HEK293 (cell line): ENCODE results near the gene DNAI1.
"Not testable (repeated sequence)": the region's sequence is repeated elsewhere in the genome, so short reads cannot be mapped to it uniquely, and the experiment has no call there.

Source experiments
- CTCF ChIA-PET: fragments of 350-600 bp; formaldehyde crosslinking; extraction: SDS; loops from one replicate; lab custom pipeline; 2021; ENCODE audit warnings: antibody characterized with exemption; lab: Yijun Ruan, JAX
- POLR2A ChIA-PET: fragments of 300-600 bp; formaldehyde crosslinking; extraction: SDS; loops from one replicate; lab custom pipeline; 2020; ENCODE audit warnings: antibody characterized with exemption, inconsistent platforms; lab: Yijun Ruan, JAX
- H3K27ac ChIP-seq: fragments of 200-500 bp; sonication (Bioruptor generic); 2 replicates; pipeline ENCODE4 v1.5.1; 2014; ENCODE audit warnings: low read depth, low read length, control low read depth, inconsistent platforms; ENCODE audit errors: extremely low read depth
- H3K36me3 ChIP-seq, 2 experiments: fragments of 200-500 bp in 1 of 2; sonication (Bioruptor generic) in 1 of 2; 1 replicate in 1 of 2; 2 replicates in 1 of 2; pipeline ENCODE4 v1.5.1; 2014 to 2017; ENCODE audit warnings: inconsistent platforms in 2 of 2, low read length in 2 of 2; ENCODE audit not compliant: control insufficient read depth in 2 of 2, insufficient read depth in 1 of 2
- H3K4me1 ChIP-seq: fragments of 200-500 bp; sonication (Bioruptor generic); 2 replicates; pipeline ENCODE4 v1.5.1; 2014; ENCODE audit warnings: mild to moderate bottlenecking, low read length, inconsistent platforms; ENCODE audit not compliant: control insufficient read depth, insufficient read depth
- H3K4me3 ChIP-seq: 2 replicates; pipeline ENCODE4 v1.5.1; 2011; ENCODE audit warnings: low read depth, mild to moderate bottlenecking, control low read depth, low read length, moderate library complexity
- H3K9me3 ChIP-seq: fragments of 200-500 bp; sonication (Bioruptor generic); 2 replicates; pipeline ENCODE4 v1.5.1; 2014; ENCODE audit warnings: low read depth, low read length, inconsistent platforms; ENCODE audit not compliant: control insufficient read depth, insufficient read depth
- BCL11A ChIP-seq: fragments of 450-650 bp; formaldehyde crosslinking; IDR thresholded peaks from 2 replicates; pipeline ENCODE4 v1.5.1; 2016; ENCODE audit warnings: low read depth, missing biosample characterization, missing genetic modification characterization
- SCRT2 ChIP-seq: fragments of 450-650 bp; formaldehyde crosslinking; IDR thresholded peaks from 2 replicates; pipeline ENCODE4 v1.5.1; 2016; ENCODE audit warnings: missing biosample characterization, missing genetic modification characterization
- TCF7L2 ChIP-seq: IDR thresholded peaks from 2 replicates; pipeline ENCODE4 v1.6.1; 2011; ENCODE audit warnings: low read depth, mild to moderate bottlenecking, inconsistent platforms, low read length, moderate library complexity, borderline replicate concordance
- ZBTB20 ChIP-seq: fragments of 450-650 bp; formaldehyde crosslinking; IDR thresholded peaks from 2 replicates; pipeline ENCODE4 v1.5.1; 2016; ENCODE audit warnings: missing biosample characterization, missing genetic modification characterization
- ZBTB8A ChIP-seq: fragments of 450-650 bp; formaldehyde crosslinking; IDR thresholded peaks from 2 replicates; pipeline ENCODE4 v1.5.1; 2016; ENCODE audit warnings: missing biosample characterization, missing genetic modification characterization
- ZNF146 ChIP-seq: fragments of 450-650 bp; formaldehyde crosslinking; IDR thresholded peaks from 2 replicates; pipeline ENCODE4 v1.5.1; 2016; ENCODE audit warnings: missing biosample characterization, missing genetic modification characterization
- ZNF174 ChIP-seq: fragments of 450-650 bp; formaldehyde crosslinking; IDR thresholded peaks from 2 replicates; pipeline ENCODE4 v1.5.0; 2017; ENCODE audit warnings: missing biosample characterization, mild to moderate bottlenecking, missing genetic modification characterization
- ZNF423 ChIP-seq: fragments of 450-650 bp; formaldehyde crosslinking; IDR thresholded peaks from 2 replicates; pipeline ENCODE4 v1.5.1; 2016; ENCODE audit warnings: missing biosample characterization, missing genetic modification characterization
- ZNF433 ChIP-seq: fragments of 450-650 bp; formaldehyde crosslinking; IDR thresholded peaks from 2 replicates; pipeline ENCODE4 v1.5.1; 2016; ENCODE audit warnings: missing biosample characterization, missing genetic modification characterization, low read depth
- ZNF530 ChIP-seq: fragments of 450-650 bp; formaldehyde crosslinking; IDR thresholded peaks from 2 replicates; pipeline ENCODE4 v1.5.1; 2016; ENCODE audit warnings: low read depth, missing biosample characterization, missing genetic modification characterization
- ZNF654 ChIP-seq: fragments of 450-650 bp; formaldehyde crosslinking; IDR thresholded peaks from 2 replicates; pipeline ENCODE4 v1.5.1; 2016; ENCODE audit warnings: low read depth, missing biosample characterization, missing genetic modification characterization
- ZNF843 ChIP-seq: fragments of 450-650 bp; formaldehyde crosslinking; IDR thresholded peaks from 2 replicates; pipeline ENCODE4 v1.5.1; 2016; ENCODE audit warnings: missing biosample characterization, missing genetic modification characterization
- TF ChIP-seq, protein P1 (sequence below): fragments of 450-650 bp; formaldehyde crosslinking; IDR thresholded peaks from 2 replicates; pipeline ENCODE4 v1.5.1; 2016; ENCODE audit warnings: missing biosample characterization, missing genetic modification characterization

DNAI1 gene

DNA sequence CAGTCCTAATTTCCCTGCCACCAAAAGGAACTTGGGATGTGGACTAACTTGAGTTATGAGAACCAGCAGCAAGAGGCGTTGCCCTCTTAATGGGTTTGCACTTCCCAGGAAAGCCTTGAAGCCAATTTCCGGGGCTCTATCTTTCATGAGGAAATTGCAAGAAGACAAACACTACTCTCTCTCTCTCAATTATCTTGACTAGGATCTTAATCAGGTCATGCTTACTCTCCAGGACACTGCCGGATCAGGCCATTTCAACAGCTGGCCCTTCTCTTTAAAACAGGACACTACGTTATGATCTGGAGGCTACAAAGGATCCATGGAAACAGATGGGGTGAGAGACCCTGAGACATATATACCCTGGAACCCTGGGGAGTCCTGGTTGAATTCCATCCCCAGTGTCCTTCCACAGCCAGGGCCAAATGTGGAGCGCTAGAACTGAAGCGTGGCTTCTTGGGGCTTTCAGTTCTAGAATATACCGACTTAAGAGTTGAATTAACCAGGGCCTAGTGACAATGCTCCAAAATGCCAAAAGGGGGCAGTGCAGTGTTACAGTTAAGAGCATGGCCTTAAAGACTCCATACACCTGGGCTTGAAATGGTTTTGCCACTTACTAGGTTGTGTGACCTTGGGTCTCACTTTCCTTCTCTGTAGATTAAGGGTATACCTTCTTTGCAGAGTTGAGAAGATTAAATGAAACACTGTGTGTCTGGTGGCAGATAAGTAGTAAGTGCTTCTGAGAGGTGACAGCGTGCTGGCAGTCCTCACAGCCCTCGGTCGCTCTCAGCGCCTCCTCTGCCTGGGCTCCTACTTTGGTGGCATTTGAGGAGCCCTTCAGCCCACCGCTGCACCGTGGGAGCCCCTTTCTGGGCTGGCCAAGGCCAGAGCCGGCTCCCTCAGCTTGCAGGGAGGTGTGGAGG, 21.3 kb upstream of the DNAI1 start:
- Histone ChIP-seq H3K9me3 (no peaks in the 10 kb centered on the region), H3K4me3 (no peak overlapping the region), H3K27ac (no peak overlapping the region), H3K36me3 (peaks cover 0 to 17% of the 10 kb centered on the region in 2 experiments; a peak in 2 of 3 replicates), H3K4me1 (no peaks in the 10 kb centered on the region)
- CTCF ChIA-PET = interaction anchor here (0.8 to 4.9 kb wide), 17 partner anchors 8 to 166 kb away, joined by 3 to 30 read pairs (median 7); no protein-coding TSS in a partner anchor
- POLR2A ChIA-PET = no interaction called here
- TF ChIP-seq ZNF843 (tag by site-specific recombination) = no peak
- peak; percentile 64 for TF ChIP-seq ZNF654
- TF ChIP-seq, protein P1, sequence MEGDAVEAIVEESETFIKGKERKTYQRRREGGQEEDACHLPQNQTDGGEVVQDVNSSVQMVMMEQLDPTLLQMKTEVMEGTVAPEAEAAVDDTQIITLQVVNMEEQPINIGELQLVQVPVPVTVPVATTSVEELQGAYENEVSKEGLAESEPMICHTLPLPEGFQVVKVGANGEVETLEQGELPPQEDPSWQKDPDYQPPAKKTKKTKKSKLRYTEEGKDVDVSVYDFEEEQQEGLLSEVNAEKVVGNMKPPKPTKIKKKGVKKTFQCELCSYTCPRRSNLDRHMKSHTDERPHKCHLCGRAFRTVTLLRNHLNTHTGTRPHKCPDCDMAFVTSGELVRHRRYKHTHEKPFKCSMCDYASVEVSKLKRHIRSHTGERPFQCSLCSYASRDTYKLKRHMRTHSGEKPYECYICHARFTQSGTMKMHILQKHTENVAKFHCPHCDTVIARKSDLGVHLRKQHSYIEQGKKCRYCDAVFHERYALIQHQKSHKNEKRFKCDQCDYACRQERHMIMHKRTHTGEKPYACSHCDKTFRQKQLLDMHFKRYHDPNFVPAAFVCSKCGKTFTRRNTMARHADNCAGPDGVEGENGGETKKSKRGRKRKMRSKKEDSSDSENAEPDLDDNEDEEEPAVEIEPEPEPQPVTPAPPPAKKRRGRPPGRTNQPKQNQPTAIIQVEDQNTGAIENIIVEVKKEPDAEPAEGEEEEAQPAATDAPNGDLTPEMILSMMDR (tag by site-specific recombination) = 0 out of 2 replicates have a peak, but pooled peaks have one; percentile 14
- 0 out of 2 replicates have a peak, but pooled peaks have one; percentile 26 for TF ChIP-seq ZBTB8A (tag by site-specific recombination)

DNA sequence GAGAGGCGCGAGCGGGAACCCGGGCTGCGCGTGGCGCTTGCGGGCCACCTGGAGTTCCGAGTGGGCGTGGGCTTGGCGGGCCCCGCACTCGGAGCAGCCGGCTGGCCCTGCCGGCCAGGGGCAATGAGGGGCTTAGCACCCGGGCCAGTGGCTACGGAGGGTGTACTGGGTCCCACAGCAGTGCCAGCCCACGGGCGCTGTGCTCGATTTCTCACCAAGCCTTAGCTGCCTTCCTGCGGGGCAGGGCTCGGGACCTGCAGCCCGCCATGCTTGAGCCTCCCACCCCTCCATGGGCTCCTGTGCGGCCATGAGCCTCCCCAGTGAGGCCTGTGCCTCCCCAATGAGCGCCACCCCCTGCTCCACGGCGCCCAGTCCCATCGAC, 20.7 kb upstream of the DNAI1 start:
- H3K9me3 ChIP-seq, H3K27ac ChIP-seq, H3K4me1 ChIP-seq, H3K4me3 ChIP-seq, POLR2A ChIA-PET: not testable (repeated sequence)
- CTCF ChIA-PET = interaction anchor here (0.8 to 4.9 kb wide), 12 partner anchors 17 to 166 kb away, joined by 3 to 23 read pairs (median 6); no protein-coding TSS in a partner anchor
- H3K36me3 ChIP-seq = peaks cover 0 to 17% of the 10 kb centered on the region in 2 experiments; a peak in 2 of 3 replicates

DNA sequence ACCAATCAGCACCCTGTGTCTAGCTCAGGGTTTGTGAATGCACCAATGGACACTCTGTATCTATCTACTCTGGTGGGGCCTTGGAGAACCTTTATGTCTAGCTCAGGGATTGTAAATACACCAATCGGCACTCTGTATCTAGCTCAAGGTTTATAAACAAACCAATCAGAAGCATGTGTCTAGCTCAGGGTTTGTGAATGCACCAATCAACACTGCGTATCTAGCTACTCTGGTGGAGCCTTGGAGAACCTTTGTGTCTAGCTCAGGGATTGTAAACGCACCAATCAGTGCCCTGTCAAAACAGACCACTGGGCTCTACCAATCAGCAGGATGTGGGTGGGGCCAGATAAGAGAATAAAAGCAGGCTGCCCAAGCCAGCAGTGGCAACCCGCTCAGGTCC, 20.1 kb upstream of the DNAI1 start:
- POLR2A ChIA-PET = not testable (repeated sequence)

DNA sequence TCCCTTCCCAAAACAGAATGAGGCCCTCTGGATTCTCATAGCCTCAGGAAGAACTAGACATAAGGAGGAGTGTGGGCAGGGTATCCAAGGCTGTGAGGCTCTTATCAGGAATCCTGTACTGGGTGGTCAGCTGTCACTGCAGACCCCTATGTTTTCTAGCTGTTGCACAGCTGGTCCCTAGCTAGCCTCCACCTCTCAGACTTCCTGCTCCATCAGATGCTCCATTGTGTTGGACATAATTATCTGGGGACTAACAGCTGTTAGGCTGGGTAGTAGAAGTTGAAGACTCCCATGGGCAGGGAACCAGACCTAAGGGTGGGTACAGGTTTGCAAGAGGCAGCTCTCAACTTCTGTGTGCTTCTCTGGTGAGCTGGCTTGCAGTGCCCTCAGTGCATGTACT, 18.6 kb upstream of the DNAI1 start:
- Histone ChIP-seq H3K36me3 (peaks cover 0 to 17% of the 10 kb centered on the region in 2 experiments; a peak in 2 of 3 replicates), H3K4me1 (no peaks in the 10 kb centered on the region), H3K4me3 (no peak overlapping the region), H3K9me3 (no peaks in the 10 kb centered on the region), H3K27ac (no peak overlapping the region)
- POLR2A ChIA-PET = interaction anchor here (0.6 kb wide), 1 partner anchor 1138 kb away, joined by 3 read pairs; no protein-coding TSS in a partner anchor
- CTCF ChIA-PET = interaction anchor here (0.6 to 4.9 kb wide), 14 partner anchors 9 to 164 kb away, joined by 3 to 23 read pairs (median 6); no protein-coding TSS in a partner anchor
- TF ChIP-seq ZBTB20 (tag by site-specific recombination) (no peak), ZNF433 (tag by site-specific recombination) (no peak), SCRT2 (peak; percentile 65; the same call in 1 of the 2 replicates), ZNF423 (tag by site-specific recombination) (no peak)

More for the DNA sequence above, 20.1 kb upstream of the DNAI1 start:
- H3K27ac ChIP-seq, H3K4me1 ChIP-seq, H3K4me3 ChIP-seq, H3K9me3 ChIP-seq: not testable (repeated sequence)
- CTCF ChIA-PET = interaction anchor here (0.8 to 4.9 kb wide), 14 partner anchors 13 to 165 kb away, joined by 3 to 23 read pairs (median 6); no protein-coding TSS in a partner anchor
- H3K36me3 ChIP-seq = peaks cover 0 to 17% of the 10 kb centered on the region in 2 experiments; a peak in 2 of 3 replicates

DNA sequence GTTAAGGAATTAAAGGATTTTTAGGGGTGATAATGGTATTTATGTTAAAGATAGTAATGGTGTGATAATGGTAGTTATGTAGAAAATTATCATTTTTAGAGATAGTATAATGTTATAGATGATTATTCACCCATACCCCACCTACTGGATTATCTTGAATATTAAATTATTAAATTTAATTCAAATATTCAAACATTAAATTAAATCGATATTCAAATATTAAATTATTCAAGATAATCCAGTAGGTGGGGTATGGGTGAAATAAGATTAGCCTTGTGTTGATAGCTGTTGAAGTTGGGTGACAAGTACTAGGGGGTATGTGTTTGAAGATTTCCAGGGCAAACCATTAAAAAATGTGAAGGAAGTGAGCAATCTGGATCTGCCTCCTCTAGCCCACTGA, 15.8 kb upstream of the DNAI1 start:
- Histone ChIP-seq H3K36me3 (peaks cover 0 to 17% of the 10 kb centered on the region in 2 experiments; a peak in 1 of 3 replicates), H3K27ac (no peak overlapping the region), H3K4me3 (no peak overlapping the region), H3K9me3 (no peaks in the 10 kb centered on the region), H3K4me1 (no peaks in the 10 kb centered on the region)
- TF ChIP-seq ZNF174 = no peak
- TF ChIP-seq ZNF146 (tag by site-specific recombination) = no peak
- no peak for TF ChIP-seq ZNF530 (tag by site-specific recombination)
- TF ChIP-seq TCF7L2 = no peak
- TF ChIP-seq BCL11A (tag by site-specific recombination) = no peak
- CTCF ChIA-PET = interaction anchor here (0.6 to 3.3 kb wide), 6 partner anchors 8 to 161 kb away, joined by 3 to 14 read pairs (median 6); no protein-coding TSS in a partner anchor
- POLR2A ChIA-PET = no interaction called here
